Fibroblast of skin of back (primary cell): ENCODE measurements around the gene RIPK4.

Experiments
- DNase-seq: peaks from one replicate; pipeline ENCODE4 v3.0.0-alpha.2; 2013

RIPK4 gene

GRCh38 chr21:41768437-41769042 lies 1.7 kb upstream of the RIPK4 start:
- DNase-seq = peak; percentile 87

GRCh38 chr21:41767606-41768436 lies 969 bp upstream of the RIPK4 start:
- DNase-seq = peak; percentile 46

GRCh38 chr21:41765973-41766882 lies 624 bp downstream of the RIPK4 start:
- no peak for DNase-seq

GRCh38 chr21:41765420-41765821 lies 1.4 kb downstream of the RIPK4 start:
- no peak for DNase-seq

GRCh38 chr21:41764558-41765419 lies 2.1 kb downstream of the RIPK4 start:
- no peak for DNase-seq

GRCh38 chr21:41763996-41764395 lies 2.9 kb downstream of the RIPK4 start:
- no peak for DNase-seq

- peak; percentile 21 for DNase-seq
Observed at GRCh38 chr21:41763398-41763931, 3.4 kb downstream of the RIPK4 start.

DNA sequence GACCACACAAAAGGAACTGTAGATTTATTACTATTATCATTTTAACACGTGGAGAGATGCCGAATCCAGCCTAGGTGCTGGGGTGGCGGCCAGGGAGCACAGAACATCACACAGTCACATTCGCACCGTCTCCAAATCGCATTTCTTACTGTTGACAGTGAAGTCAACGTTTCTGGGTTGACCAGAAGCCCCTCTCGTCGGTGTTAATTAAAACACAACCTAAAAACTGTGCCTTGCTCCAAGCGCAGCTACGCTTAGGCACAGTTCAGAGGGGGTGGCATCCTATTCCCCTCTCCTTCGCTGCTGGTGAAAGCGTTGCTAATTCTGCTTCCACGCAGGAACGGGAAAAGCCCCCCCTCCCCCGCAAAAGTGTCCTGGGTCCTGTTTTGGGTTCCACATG lies 4.1 kb downstream of the RIPK4 start:
- DNase-seq = no peak

GRCh38 chr21:41761934-41762635 lies 4.8 kb downstream of the RIPK4 start:
- no peak for DNase-seq

- no peak for DNase-seq
Observed at GRCh38 chr21:41761211-41761933, 5.5 kb downstream of the RIPK4 start.

DNA sequence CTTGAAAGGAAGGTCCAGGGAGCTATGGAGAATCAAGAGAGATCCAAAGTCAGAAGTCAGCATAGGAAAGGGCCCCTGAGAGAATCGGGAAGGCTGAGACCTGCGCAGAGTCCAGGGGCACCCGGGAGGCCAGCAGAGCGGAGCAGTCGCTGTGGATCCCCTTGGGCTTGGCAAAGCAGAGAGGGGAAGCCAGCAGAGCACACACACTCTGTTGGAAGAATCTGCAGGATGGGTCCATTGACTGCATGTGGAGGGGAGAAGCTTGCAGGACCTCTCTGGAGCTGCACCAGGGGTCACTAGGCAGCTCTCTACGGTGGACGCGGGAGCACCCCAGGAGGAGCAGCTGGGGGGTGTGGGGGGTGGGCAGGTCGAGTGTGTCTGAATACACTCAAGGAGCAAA lies 6.4 kb downstream of the RIPK4 start:
- DNase-seq = no peak

DNA sequence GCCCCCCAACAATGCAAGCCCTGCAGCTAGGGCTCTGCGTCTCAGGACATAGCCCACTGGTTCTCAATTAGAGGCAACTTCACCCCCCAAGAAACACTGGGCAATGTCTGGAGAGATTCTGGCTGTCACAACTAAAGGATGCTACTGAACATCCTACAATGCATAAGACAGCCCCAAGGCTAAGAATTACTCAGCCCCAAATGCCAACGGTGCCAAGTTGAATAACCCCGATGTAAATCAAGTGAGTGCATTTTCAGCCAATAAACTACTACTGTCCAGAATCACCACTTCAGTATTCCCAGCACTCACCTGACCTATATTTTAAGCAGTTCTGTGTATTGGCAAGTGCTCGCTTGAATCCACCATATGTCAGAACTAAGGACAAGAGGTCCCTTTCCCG lies 6.9 kb downstream of the RIPK4 start:
- no peak for DNase-seq

DNA sequence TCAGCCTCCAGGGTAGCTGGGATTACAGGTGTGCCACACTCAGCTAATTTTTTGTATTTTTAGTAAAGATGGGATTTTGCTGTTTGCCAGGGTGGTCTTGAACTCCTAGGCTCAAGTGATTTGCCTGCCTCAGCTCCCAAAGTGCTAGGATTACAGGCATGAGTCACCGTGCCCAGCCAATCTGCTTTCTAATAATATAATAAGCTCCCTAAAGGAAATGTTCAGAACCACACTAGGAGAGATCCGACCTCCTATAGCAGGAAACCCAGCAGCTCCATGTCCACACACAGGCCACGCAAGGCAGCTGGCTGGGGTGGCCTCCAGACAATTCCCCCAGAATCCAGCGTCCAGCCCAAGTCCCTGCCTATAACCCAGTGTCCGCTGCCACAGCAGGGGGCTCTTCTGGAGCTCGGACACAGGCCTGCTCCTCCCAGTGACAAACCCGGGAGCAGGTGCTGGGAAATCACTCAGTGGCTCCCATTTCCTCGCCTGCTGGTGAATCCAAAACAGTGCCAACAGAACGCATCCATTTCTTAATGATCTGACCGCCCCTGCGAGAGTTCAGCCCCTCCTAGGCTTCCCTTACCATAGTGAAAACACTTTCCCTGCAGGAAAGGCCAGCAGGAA lies 7.5 kb downstream of the RIPK4 start:
- DNase-seq = peak; percentile 24

DNA sequence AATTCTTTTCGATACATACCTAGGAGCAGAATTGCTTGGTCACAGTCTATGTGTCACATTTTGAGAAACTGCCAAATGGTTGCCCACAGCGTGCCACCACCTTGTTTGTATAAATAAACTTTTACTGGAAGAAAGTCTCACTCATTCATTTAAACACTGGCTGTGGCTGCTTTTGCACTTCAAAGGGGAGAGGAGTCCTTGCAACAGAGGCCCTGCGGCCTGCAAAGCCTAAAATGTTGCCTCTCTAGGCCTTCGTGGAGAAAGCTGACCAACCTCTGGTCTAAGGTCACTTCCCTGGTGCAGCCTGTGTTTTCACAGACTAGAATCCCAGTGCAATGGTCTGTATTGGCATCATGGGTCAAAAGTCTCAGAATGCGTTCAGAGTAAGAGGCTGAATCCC lies 8.3 kb downstream of the RIPK4 start:
- peak; percentile 36 for DNase-seq

GRCh38 chr21:41755934-41756773 lies 10.7 kb downstream of the RIPK4 start:
- DNase-seq = no peak

DNA sequence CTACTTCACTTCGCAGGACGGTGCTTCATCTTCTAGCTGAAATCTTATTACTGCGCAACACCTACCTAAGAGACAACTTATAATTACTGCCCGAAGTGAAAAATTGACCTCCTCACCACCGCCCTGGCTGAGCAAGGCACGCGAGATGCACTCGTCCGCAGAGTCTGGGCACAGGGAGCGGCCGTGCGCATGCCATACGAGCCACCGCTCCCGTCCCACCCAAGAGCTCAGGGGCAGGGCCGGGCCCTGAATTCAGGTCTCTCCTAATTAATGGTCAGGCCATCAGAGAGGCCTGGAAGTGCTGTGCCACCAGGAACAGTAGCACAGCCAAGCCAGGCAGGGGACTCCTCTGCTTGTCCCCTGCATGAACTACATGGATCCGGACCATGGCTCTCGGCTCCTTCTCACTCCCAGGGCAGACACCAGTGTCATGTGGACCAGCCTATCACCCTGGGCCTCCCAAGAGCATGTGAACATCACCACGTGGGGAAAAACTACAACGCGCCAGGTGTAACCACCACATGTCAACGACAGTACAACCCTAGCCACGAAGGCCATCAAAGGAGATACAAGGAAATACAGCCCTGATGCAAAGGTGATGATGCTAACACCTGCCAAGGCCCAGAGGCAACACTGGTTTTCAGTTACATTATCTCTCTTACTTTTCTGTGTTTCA lies 11.5 kb downstream of the RIPK4 start:
- DNase-seq = no peak

DNA sequence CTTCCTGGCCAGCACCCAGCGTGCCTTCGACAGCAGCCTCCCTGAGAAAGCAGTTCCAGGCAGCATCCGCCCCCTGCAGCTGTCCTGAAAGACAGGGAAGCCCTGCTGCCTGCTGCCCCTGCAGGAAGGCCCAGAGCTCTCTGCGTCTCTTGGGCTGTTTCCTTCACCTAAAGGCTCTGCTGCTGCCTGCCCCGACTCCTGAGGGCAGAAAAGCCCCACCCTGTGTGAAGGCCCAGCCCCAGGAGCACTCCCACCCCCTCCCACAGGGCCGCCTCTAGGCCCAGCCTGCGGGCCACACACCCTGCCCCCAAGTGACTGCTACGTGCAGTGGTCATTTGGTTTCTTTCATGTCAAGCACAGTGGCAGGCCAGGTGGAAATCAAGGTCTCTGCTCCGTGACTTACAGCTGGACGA lies 12.4 kb downstream of the RIPK4 start:
- no peak for DNase-seq
